ENCODE results near the gene LRRC52.

DNA sequence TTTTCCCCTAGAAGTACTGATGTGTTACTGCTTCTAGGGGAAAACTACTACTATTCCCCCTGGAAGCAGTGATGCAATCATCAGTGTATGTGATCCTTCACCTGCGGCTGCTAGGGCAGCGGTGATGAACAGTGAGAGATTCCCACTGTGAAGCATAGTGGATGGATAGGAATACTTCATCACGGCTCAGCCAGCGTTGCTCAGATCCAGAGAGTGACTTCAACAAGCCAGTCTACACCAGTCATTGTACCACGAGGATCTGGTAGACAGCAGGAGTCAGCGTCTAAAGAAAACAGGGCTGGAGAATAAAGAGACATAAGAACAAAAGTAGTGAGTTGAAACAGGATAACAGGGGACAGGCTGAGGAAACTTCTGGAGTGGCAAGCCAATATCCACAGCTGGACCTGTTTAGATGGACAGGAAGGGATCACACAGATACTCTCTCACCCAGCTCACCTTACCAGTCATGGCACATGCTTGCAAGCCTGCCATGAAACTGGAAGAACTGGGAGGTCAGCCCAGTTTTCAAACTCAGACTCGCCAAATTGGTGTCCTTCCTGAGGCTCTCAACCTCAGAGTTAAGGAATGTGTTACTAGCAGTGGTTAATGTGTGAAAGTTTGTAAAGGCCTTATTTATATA lies 42.4 kb upstream of the LRRC52 start:
- TF ChIP-seq CTCF (IDR thresholded peaks at IDR 0.05; ENCODE audit: low read length) (no peak), EZH2 (IDR thresholded peaks at IDR 0.05; ENCODE audit: borderline replicate concordance, low read length) (no peak)

All from OCI-LY1 (cell line).